Esophagus squamous epithelium (tissue), 5 donors: Measurements from ENCODE around the gene PTPRN2. TPM values are rescaled to one million over a fixed set of nuclear protein-coding genes. Genes with fewer than 3 reads are reported as not detected.

Source experiments
- DNase-seq: peaks from one replicate; lab custom pipeline; 2025; lab: John Stamatoyannopoulos, UW
- H3K27ac ChIP-seq, 4 donors: fragments of 200-600 bp; sonication (generic); one replicate each; pipeline ENCODE4 v1.5.1; 2016 to 2019; ENCODE audit warnings: mild to moderate bottlenecking in 1 of 4
- H3K27me3 ChIP-seq, 4 donors: fragments of 200-600 bp; sonication (generic); 1 replicate in 3 of 4; 2 replicates in 1 of 4; pipeline versions ENCODE4 v1.5.1 to v1.6.0; 2017 to 2021; ENCODE audit warnings: antibody characterized with exemption in 1 of 4
- H3K36me3 ChIP-seq, 3 donors: fragments of 200-600 bp; sonication (generic); one replicate each; pipeline ENCODE4 v1.5.1; 2016 to 2019
- H3K4me1 ChIP-seq, 3 donors: fragments of 200-600 bp; sonication (generic); one replicate each; pipeline ENCODE4 v1.5.1; 2017 to 2019
- H3K4me3 ChIP-seq, 4 donors: fragments of 200-600 bp; sonication (generic); 1 replicate in 3 of 4; 2 replicates in 1 of 4; pipeline ENCODE4 v1.5.1; 2016 to 2019; ENCODE audit warnings: mild to moderate bottlenecking in 2 of 4, moderate library complexity in 1 of 4
- H3K9me3 ChIP-seq, 3 donors: fragments of 200-600 bp; sonication (generic); one replicate each; pipeline ENCODE4 v1.5.1; 2016 to 2019
- CTCF ChIP-seq, 6 experiments: fragments of 450-650 bp in 4 of 6; fragments of 200-600 bp in 2 of 6; sonication (generic) in 2 of 6; IDR thresholded peaks; one replicate each; pipeline ENCODE4 v1.5.1; 2016 to 2019; ENCODE audit warnings: antibody characterized with exemption in 6 of 6, mild to moderate bottlenecking in 4 of 6, moderate library complexity in 4 of 6
- POLR2A ChIP-seq, 4 donors: fragments of 450-650 bp; IDR thresholded peaks; one replicate each; pipeline ENCODE4 v1.6.1; 2017; ENCODE audit warnings: antibody characterized with exemption in 4 of 4, mild to moderate bottlenecking in 4 of 4, moderate library complexity in 3 of 4
- WGBS, 2 donors: methylation state at CpG; one replicate each; pipeline ENCODE4 v1.1.5; 2018; 5-methylcytosine and 5-hydroxymethylcytosine counted together
- intact Hi-C: fragments of 100-400 bp; cut with DNase I; formaldehyde crosslinking; loops from one replicate; pipeline ENCODE4 v1.15.0; 2022
- total RNA-seq, 4 donors: library from RNA; depleted of rRNA; stranded (reverse); fragments of >200 nt; gene quantifications; one replicate each; pipeline ENCODE4 v1.1.0, GENCODE V29; 2016
- donor health status: DM: yes; HTN: yes; CAD: no.

Gene PTPRN2
- total RNA-seq, 4 donors from 2014 or later = 0.38 to 2.7 (median 1.0) TPM

GRCh38 chr7:158279539-158280447, 307.8 kb downstream of the PTPRN2 start:
- Histone ChIP-seq H3K27me3 (peaks cover 0 to 4% (median 0%) of the 10 kb centered on the region in 4 donors), H3K27ac (no peak overlapping the region), H3K9me3 (no peaks in the 10 kb centered on the region), H3K36me3 (no peaks in the 10 kb centered on the region), H3K4me3 (no peak overlapping the region), H3K4me1 (peaks cover 0 to 5% (median 3%) of the 10 kb centered on the region in 3 donors)
- TF ChIP-seq POLR2A (IDR thresholded peaks at IDR 0.05) = no peak
- TF ChIP-seq CTCF (IDR thresholded peaks at IDR 0.05) = no peak
- intact Hi-C loops = no loop called here
- no peak for DNase-seq
- 92 to 96% methylated on average over 9 to 18 of the region's 53 CpGs for WGBS, 2 donors

DNA sequence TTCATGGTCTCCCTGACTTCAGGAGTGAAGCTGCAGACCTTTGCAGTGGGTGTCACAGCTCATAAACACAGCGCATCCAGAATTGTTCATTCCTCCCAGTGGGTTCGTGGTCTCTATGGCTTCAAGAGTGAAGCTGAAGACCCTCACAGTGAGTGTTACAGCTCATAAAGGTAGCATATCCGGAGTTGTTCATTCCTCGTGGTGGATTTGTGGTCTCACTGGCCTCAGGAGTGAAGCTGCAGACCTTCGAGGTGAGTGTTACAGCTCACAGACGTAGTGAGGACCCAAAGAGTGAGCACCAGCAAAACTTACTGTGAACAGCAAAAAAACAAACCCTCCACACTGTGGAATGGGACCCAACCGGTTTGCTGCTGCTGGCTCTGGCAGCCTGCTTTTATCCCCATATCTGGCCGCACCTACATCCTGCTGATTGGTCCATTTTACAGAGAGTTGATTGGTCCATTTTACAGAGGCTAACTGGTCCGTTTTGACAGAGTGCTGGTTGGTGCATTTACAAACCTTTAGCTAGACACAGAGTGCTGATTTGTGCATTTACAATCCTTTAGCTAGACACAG, 308.8 kb downstream of the PTPRN2 start:
- Histone ChIP-seq H3K27me3 (peaks cover 0 to 4% (median 0%) of the 10 kb centered on the region in 4 donors), H3K4me3 (no peak overlapping the region), H3K36me3 (no peaks in the 10 kb centered on the region), H3K9me3 (no peaks in the 10 kb centered on the region), H3K4me1 (peaks cover 0 to 5% (median 3%) of the 10 kb centered on the region in 3 donors), H3K27ac (no peak overlapping the region)
- TF ChIP-seq POLR2A (IDR thresholded peaks at IDR 0.05) (no peak), CTCF (IDR thresholded peaks at IDR 0.05) (no peak)
- 50 to 80% methylated on average over 5 to 6 of the region's 9 CpGs for WGBS, 2 donors
- no peak for DNase-seq
- intact Hi-C loops = no loop called here

DNA sequence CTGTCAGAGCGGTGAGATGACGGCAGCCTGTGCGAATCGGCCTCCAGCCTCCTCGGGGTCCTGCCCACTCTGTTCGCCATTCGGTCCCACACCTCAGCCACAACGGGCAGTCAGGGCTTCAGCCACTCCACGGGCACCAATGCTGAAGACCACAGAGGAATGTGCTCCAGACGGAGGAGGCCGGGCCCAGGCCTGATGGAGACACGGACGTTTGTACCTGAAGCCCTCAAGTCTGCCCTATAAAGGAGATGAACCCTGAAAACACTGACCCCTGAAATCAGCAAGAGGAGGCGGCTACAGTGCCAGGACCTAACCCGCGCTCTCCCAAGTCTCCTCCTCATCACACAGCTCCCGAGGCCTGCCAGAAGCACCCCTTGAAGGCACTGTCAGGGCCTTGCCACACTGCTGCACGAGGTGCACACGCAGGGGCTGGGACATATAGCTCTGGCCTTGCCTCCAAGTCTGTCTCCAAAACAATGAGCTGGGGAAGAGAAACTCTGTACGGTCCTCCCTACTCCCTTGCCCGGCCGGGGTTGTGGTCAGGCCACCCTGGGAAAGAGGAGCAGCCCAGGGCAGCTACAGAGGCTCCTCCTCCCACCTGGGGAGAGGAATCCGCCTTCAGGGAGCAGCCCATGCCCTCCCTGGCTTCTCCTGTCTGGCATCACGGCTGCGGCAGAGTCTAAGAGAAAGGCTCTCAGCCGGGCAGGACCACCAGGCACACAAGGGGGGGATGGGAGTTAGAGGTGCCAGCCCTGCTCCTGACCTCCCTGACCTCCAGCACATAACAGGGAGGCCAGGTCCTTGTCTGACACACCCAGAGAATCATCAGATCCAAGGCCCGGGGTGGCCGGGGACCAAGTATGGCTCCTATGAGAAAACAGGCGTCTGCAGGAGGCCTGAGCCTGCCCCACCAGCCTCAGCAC, 310.1 kb downstream of the PTPRN2 start:
- Histone ChIP-seq H3K4me1 (peaks cover 0 to 5% (median 3%) of the 10 kb centered on the region in 3 donors), H3K27ac (no peak overlapping the region), H3K9me3 (no peaks in the 10 kb centered on the region), H3K27me3 (peaks cover 0 to 4% (median 0%) of the 10 kb centered on the region in 4 donors), H3K4me3 (no peak overlapping the region), H3K36me3 (no peaks in the 10 kb centered on the region)
- DNase-seq = no peak
- intact Hi-C loops = no loop called here
- TF ChIP-seq POLR2A (IDR thresholded peaks at IDR 0.05) = no peak
- TF ChIP-seq CTCF (IDR thresholded peaks at IDR 0.05) = no peak
- WGBS, 2 donors = 67 to 90% methylated on average over 2 to 13 of the region's 29 CpGs

- peaks cover 0 to 4% (median 0%) of the 10 kb centered on the region in 4 donors for H3K27me3 ChIP-seq
- H3K4me3 ChIP-seq = no peak overlapping the region
- H3K4me1 ChIP-seq = peaks cover 0 to 5% (median 0%) of the 10 kb centered on the region in 3 donors
- no peak overlapping the region for H3K27ac ChIP-seq
- no peaks in the 10 kb centered on the region for H3K36me3 ChIP-seq
- WGBS, 2 donors = 56 to 81% methylated on average over 14 to 15 of the region's 34 CpGs
- DNase-seq = no peak
- intact Hi-C loops = no loop called here
- no peaks in the 10 kb centered on the region for H3K9me3 ChIP-seq
- TF ChIP-seq CTCF (IDR thresholded peaks at IDR 0.05) (no peak), POLR2A (IDR thresholded peaks at IDR 0.05) (no peak)
Measured at GRCh38 chr7:158276414-158277218, 311.0 kb downstream of the PTPRN2 start.
